DLD1 (cell line): Measurements from ENCODE around the gene TDRD12.

ENCODE experiments used
- in situ Hi-C: cut with HindIII; loops from 2 replicates; pipeline ENCODE4 v1.10.0; 2017; ENCODE audit warnings: low sequenced_read_pairs

The TDRD12 gene, protein sequence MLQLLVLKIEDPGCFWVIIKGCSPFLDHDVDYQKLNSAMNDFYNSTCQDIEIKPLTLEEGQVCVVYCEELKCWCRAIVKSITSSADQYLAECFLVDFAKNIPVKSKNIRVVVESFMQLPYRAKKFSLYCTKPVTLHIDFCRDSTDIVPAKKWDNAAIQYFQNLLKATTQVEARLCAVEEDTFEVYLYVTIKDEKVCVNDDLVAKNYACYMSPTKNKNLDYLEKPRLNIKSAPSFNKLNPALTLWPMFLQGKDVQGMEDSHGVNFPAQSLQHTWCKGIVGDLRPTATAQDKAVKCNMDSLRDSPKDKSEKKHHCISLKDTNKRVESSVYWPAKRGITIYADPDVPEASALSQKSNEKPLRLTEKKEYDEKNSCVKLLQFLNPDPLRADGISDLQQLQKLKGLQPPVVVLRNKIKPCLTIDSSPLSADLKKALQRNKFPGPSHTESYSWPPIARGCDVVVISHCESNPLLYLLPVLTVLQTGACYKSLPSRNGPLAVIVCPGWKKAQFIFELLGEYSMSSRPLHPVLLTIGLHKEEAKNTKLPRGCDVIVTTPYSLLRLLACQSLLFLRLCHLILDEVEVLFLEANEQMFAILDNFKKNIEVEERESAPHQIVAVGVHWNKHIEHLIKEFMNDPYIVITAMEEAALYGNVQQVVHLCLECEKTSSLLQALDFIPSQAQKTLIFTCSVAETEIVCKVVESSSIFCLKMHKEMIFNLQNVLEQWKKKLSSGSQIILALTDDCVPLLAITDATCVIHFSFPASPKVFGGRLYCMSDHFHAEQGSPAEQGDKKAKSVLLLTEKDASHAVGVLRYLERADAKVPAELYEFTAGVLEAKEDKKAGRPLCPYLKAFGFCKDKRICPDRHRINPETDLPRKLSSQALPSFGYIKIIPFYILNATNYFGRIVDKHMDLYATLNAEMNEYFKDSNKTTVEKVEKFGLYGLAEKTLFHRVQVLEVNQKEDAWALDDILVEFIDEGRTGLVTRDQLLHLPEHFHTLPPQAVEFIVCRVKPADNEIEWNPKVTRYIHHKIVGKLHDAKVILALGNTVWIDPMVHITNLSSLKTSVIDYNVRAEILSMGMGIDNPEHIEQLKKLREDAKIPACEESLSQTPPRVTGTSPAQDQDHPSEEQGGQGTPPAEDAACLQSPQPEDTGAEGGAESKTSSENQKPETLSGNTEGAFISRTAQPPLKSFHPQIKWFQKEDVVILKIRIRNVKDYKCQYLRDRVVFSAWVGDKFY (N-terminal part only)

DNA sequence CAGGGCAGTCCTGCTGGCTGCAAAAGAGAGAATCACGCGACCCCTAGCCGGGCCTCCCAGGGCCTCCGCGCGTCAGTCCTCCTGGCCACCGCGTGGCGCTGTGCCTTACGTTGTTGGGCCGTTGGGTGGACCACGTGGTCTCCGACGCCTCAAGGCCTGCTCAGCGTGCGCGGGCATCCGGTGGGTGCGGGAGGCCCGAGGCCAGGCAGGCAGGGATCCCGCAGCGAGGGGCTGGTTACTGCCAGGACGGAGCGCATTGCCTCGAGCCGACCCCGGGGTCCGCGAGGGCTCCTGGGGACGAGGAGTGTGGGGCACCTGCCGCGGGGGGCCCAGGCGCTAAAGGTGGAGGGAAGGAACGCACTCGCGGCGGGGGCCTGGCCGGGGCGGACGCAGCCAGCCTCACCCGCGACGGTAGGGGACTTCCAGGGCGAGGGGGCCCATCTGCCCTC lies at the start of gene TDRD12:
TSS of gene TDRD12 (plus strand) at position 157 of the 449 bp plus-strand sequence. CDS start 306 bp downstream, outside the sequence.
- in situ Hi-C loops, result no loop called here

DNA sequence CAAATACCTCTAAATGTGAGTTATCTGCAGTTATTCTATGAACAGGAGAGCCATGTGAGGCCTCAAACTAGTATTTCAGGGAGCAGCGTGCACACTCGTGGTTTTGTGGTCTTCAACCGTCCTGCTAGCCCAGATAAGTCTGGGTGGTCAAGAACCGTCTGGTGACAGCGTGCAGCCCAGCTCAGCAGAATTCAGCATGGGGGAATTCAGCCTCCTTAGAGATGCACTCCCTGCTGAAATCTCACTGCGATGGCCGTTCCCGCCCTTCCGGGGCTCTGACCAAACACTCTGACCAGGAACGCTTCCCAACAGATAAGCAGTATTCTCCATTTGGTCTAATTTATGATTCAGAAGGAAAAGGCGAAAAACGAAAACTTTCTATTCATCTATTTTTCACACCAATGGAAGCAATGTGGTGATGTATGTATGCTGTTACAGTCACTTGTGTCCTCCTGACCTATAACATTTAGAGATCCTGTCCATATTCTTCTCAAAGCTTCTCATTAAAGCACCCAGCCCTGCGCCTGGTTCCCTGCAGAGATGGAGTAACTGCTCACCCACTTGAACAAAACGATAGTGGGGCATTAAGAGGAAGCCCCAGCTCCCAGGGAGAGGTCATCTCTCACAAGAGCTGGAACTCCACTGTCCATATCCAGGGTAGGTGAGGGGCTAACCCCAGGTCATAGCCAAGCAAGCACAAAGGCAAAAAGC lies 47.5 kb upstream of the TDRD12 start:
- in situ Hi-C loops, result no loop called here

DNA sequence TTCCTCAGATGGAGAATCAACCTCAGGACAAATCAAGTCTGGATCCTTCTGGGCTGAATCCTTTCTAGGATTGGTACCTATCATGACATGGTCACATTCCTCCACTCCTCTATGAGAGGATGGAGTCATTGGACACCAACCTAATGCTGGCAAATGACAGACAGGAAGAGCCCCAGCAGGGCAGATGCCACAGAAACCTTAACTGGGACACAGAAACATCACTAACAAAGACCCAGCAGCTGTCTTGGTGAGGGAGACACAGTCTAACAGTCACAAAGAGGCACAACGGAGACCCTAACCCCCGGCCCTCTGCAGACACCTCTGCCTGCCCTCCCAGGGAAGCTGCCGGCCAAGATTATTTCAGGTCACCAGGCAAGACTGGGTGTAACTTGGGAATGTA lies 46.7 kb upstream of the TDRD12 start:
- in situ Hi-C loops, result no loop called here

DNA sequence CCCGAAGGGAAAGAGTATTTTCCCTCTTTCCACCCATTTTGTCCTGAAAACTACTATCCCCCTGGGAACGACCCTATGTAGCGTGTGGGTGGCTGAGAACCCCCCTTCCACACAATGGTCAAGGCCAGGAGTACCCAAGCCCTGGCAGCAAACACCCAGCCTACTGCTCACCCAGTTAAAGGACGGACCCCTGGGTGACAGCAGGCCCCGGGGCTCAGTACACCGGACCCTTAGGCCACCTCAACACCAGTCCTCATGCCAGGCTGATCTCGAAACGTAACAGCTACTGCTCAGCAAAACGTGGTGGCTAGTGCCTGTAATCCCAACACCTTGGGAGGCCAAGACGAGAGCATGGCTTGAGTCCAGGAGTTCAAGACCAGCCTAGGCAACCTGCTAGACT lies 46.0 kb upstream of the TDRD12 start:
- in situ Hi-C loops, result no loop called here

DNA sequence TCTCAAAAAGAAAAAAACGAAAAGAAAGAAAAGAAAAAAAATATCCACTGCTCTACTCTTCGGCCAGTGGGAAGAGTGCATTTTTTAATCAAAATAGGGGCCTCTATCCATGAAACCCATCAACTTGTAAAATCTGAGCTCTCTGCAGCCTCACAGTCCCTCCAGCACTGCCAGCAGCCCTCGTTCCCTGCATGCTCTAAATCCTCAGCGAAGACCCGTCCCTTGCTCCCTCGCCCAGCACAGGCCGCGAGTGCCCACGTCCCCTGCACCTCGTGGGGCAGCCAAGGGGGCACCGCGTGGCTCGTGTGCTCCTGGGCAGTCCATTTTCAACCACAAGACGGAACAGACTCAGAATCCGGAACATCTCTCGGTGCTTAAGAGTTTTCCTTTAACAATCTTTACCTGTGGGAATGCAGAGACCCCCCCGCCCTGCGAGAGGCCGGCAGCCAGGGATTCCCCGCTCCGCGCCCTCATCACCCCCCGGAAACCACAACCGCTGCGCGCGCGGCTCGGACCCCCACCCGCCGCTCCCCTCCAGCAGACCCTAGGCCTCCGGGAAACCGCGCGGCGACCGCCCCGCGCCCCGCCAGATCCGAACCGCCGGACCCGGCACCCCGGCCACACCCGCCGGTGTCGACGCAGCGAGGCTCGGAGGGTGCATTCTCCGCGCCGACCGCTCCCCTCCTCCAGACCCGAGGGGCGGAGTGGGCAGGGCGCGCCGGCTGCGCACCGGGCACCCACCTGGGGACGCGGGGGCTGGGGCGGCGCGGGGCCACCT lies 45.2 kb upstream of the TDRD12 start:
- in situ Hi-C loops, result no loop called here

DNA sequence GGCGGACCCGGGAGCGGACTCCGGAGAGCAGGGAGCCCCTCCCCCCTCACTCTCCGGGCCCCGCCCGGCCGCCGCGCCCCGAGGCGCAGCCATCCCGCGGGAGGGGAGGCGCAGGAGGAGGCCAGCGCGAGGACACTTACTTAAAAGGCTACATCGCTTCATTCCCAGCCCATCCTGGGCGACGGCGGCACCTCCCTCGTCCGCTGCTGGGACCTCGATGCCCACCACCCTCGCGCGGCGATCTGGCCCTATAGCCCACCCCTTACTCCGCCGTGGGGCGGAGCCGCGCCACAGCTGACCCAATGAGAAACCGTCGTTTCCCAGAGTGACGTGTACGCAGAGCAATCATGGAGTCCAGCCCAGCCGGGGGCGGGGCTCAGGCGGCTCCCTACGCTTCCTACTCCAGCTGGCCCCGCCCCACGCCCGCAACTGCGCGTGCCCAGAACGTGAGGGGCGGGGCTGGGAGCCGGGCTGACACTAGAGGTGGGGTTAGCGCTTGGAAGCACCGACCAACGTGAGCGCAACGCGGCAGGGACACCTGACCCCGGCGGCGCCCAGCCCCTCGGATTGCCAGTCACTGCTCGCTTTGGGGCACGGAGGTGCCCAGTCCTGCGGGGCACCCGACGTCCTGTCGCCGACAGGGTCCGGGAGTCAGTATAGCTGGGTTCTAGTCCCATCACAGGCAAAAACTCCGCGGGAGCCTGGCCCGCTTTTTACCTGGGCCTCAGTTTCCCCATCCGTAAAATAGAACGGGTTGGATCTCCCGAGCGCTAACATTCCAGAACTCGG lies 44.4 kb upstream of the TDRD12 start, which contains the start of gene ANKRD27:
TSS of gene ANKRD27 (minus strand) at position 250 of the 789 bp plus-strand sequence. CDS start 16,165 bp downstream, outside the sequence.
- in situ Hi-C loops, result no loop called here

DNA sequence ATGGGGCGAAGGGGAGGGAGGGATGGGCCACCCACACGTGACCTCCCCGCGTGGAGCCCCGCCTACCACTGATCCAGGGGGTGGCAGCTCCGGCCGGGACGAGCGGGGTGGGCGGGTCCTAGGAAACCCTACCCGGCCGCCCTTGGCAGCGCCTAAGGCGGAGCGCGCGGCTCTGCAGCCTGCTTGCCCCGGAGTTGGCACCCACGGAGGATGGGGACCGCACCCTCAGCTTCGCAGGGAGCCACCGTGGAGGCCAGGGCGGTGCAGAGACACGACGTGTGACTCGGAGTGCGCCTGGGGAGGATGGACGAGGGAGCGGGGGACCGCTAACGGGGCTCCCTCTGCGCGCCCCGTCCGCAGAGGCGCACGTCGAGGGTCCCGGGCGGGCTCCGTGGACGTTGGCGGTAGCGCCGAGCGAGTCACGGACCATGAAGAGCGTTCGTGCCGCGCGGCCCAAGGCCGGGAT lies 43.8 kb upstream of the TDRD12 start, which contains the start of gene RGS9BP:
TSS of gene RGS9BP (plus strand) at position 129 of the 466 bp plus-strand sequence. CDS start 416 bp downstream, outside the sequence.
- in situ Hi-C loops, result no loop called here

DNA sequence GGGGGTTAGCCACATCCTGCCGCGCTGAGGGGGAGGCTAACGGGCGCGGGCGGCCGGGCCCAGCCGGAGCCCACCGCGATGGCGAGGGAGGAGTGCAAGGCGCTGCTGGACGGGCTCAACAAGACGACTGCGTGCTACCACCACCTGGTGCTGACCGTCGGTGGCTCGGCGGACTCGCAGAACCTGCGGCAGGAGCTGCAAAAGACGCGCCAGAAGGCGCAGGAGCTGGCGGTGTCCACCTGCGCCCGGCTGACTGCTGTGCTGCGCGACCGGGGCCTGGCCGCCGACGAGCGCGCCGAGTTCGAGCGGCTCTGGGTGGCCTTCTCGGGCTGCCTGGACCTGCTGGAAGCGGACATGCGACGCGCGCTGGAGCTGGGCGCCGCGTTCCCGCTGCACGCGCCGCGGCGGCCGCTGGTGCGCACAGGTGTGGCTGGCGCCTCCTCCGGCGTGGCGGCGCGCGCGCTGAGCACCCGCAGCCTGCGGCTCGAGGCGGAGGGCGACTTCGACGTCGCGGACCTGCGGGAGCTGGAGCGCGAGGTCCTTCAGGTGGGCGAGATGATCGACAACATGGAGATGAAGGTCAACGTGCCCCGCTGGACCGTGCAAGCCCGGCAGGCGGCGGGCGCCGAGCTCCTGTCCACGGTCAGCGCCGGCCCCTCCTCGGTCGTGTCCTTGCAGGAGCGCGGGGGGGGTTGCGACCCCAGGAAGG lies 43.2 kb upstream of the TDRD12 start:
- in situ Hi-C loops, result no loop called here

DNA sequence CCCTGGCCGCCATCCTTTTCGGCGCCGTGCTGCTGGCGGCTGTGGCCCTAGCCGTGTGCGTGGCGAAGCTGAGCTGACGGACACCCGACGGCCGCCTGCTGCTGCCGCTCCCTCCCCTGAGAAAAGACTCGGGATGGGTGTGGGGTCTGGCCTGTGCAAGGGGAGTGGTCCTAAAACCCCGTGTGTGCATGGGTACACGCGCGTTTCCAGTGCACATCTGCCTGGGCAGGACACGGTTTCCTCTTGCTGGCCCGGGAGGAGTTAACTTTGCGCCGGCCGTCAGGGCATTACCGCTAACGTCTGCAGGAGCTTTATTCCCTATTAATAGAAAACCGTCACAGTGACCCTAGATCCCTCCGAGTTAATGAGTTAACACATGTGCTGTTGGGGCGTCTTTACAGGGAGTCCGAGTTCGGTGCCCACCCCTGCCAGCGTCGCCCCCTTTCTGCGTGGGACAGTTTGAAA lies 42.6 kb upstream of the TDRD12 start:
- in situ Hi-C loops, result no loop called here

DNA sequence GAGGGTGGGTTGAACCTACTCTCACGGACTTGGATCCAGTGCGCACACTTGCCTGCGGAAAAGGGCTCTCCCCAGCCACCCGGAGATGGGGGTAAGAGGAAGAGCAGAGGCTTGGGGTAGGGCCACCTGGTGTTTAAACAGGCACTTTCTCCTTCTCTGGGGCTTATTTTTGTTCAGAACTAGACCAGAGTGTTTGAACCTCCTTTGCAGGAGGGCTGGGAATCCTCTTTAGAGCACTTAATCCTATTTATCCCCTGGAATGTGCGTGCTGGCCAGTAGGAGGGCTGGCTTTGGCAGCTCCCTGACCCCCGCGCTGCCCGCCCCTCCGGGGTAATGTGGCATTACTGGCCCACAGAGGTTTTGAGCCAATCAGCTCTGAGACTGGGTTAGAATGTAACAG lies 41.9 kb upstream of the TDRD12 start:
- in situ Hi-C loops, result no loop called here

DNA sequence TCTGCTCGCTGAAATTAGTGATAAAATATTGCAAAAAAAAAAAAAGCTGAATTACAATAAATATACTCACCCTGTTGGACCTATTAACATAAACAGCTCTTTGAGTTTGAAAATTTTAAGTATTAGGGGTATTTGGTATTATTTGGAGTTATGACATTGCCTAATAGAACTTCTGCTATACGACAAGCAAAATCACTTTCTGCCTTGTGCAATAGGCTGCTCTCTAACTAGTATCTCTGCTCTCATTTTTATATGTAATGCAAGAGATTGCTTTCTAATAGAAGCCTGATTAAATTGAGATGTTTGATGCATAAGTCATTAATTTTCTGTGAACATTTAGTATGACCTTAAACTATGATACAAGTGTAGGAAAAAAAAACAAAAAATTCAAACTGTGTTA lies 38.6 kb upstream of the TDRD12 start:
- in situ Hi-C loops, result no loop called here

DNA sequence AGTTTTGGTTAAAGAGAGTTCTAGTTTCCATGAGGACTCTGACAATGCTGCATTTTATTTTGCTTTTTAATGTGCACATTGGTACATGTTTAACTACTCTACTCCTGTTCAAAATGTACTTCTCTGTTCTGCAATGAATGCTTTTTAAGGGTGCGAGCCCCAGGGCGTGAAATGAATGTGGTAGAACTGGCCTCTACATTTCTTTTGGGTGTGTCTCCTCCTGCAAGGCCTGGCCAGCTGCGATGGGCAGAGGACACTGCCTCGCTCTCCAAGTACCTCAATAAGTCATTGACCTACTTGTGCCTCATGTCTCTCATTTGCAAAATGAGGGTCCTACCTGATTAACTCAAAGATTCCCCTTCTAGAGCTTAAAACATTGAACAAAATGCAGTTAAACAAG lies 37.2 kb upstream of the TDRD12 start:
- in situ Hi-C loops, result no loop called here

DNA sequence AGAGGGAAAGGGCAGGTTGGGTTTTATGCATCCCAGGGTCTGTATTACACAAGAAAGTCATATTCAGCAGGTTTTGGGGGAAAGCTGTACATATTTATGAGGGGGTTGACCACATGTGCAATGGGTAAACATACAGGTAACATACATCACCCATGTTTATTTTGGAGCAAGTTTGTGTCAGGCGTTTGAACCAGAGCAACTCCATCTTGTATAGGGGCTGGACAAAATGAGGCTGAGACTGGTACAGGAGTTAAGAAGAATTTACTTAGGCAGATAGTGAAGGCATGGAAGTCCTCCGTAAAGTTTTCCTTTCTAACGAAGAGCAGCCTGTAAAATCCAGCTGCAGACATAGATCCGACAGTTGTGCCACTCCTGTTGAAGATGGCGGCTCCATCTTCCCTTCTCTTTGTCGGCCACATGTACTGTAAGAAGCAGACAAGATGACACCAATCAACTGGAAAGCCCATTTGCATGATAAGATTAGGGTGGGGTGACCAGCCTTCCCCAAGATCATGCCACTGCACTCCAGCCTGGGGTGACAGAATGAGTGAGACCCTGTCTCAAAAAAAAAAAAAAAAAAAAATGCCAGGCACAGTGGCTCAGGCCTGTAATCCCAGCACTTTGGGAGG lies 32.6 kb upstream of the TDRD12 start:
- in situ Hi-C loops, result no loop called here

DNA sequence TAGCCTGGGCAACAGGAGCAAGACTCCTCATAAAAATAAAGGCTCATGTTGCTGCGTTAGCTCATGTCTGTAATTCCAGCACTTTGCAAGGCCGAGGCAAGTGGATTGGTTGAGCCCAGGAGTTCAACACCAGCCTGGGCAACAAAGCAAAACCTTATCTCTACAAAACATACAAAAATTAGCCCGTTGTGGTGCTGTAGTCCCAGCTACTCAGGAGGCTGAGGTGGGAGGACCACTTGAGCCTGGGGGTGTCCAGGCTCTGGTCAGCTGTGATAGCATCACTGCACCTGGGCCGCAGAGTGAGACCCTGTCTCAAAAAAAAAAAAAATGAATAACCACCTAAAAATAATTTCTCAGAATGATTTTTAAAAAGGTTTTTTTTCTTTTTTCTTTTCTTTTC lies 31.9 kb upstream of the TDRD12 start:
- in situ Hi-C loops, result no loop called here

DNA sequence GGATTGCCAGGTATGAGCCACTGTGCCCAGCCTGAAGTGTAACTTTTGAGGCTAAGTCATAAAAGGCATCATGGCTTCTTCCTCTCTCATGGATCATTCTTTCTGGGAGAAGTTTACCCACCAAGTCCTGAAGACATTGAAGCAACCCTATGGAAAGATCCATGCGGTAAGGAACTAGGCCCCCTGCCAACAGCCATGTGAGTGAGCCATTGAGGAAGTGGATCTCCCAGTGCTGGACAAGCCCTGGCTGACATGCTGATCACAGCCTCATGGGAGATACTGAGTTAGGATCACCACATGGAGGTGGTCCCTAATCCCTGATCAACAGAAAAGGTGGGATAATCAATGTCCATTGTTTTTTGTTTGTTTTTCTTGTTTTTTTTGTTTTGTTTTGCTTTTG lies 31.3 kb upstream of the TDRD12 start:
- in situ Hi-C loops, result no loop called here

DNA sequence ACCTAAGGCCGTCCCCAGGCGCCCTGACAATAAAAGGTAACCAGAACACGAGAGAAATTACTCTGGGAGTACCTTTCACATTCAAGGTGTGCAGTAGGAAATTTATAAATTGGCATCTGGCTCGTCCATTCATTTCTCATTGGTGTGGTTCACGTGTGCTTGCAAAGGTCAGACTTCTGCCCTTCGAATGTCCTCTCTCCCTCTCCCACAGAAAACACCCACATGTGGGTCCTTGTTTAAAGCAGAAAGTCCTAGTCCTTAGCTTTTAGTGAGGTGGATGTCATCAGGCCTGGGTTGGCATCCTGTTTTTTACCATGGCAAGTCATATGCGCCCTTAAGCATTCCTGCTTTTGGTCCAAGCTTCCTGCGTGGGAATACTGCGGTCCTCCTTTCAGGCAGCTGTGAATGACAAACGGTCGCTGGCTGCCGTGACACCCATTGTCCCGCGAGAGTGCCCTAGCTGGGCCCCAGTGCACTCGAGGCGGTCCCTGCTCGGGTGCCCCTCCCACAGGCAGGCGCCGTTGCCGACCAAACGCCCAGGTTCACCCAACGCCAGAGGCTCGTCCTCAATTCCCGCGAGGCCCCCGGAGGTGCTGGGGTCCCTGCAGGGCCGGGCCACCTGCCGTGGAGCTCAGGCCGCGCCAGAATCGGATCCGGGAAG lies 28.1 kb upstream of the TDRD12 start, which contains the start of gene NUDT19:
TSS of gene NUDT19 (plus strand) at position 531 of the 661 bp plus-strand sequence. CDS start 140 bp downstream, outside the sequence.
- in situ Hi-C loops, result no loop called here
